A204.1 (cell line): Measurements from ENCODE around the gene TMEM115.
A peak's percentile ranks its signal among the peaks of the same experiment; 100 is the strongest.

Source experiments
- FAIRE-seq: peaks from 2 replicates; lab custom pipeline; 2012; peaks lifted over from hg19 to GRCh38; lab: Jason Lieb, UNC

The TMEM115 gene, protein sequence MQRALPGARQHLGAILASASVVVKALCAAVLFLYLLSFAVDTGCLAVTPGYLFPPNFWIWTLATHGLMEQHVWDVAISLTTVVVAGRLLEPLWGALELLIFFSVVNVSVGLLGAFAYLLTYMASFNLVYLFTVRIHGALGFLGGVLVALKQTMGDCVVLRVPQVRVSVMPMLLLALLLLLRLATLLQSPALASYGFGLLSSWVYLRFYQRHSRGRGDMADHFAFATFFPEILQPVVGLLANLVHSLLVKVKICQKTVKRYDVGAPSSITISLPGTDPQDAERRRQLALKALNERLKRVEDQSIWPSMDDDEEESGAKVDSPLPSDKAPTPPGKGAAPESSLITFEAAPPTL

DNA sequence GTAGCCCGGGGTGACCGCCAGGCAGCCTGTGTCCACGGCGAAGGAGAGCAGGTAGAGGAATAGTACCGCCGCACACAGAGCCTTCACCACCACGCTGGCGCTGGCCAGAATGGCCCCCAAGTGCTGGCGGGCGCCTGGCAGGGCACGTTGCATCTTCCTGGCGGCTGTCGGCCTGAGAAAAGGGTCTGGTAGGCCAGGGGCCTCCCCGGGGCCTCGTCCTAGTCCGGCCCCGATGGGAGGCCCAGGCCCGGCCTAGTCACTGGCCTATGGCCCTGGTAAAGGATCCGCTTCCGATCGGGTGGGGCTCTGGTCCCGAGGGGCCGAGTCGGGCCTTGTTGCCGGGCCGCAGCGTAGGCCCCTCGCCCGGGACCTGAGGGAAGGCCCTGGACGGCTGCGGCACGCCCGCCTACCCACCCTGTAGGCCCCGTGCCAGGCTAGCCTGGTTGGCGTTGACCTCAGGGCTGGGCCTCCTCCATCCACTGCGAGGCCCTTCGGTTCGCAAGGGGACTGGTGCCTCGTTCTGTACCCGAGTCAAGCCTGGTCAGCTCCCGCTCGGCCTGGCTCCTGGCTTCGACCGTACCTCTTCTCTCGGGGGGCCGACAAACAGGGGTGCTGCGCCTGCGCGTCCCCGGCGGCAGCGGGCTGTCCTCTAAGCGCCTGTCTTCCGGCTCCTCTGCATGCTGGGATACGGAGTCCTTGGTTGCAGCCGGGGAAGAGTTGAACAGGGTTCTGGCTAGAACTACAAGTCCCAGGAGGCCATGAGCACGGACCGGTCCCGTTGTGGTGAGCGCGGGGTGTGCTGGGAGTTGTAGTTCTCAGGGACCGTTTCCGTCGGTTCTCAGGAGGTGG, at the start of gene TMEM115:
Gene TMEM115, minus strand, starts transcription at position 611 of the 849 bp plus-strand sequence. Its CDS starts 458 bp downstream, at position 153.
- FAIRE-seq, result peak; percentile 97

DNA sequence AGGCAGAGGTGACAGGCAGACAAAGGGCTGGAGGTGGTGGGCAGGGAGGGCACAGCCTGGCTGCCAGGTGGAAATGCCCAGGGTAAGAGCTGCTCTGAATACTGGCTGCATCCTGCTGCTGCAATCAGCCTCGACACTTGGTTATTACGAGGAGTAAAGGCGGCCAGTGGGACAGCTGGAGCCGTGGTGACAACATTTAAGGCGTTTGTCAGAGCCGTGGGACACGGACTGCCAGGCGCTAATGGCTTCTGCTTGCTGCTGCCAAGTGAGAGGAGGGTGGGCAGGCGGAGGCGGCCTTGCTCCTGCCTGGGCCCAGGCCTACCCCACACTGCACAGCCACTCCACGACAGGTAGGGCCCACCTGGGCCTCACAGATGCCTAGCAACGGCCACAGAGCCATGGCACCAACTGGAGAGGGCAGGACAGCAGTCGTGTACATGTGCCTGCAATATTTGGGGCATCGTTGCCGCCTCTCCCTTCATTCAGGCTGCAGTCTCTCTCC, 49.2 kb upstream of the TMEM115 start:
- FAIRE-seq, result no peak

DNA sequence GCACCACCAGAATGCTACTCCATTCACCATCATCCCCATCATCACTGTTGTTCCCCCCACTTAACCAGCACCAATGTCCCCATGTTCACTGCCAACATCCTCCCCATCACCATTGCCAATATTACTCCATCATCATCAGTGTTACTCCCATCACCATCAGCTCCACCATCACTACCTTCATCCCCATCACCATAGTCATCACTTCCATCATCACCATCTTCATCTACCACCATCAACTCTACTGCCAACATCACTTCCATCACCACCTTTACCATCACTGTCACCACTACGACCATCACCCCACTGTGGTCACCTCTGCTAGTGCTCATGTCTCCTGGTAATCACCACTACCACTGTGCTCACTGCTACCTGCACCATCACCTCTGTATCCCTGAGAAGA, 47.2 kb upstream of the TMEM115 start:
- FAIRE-seq, result no peak

DNA sequence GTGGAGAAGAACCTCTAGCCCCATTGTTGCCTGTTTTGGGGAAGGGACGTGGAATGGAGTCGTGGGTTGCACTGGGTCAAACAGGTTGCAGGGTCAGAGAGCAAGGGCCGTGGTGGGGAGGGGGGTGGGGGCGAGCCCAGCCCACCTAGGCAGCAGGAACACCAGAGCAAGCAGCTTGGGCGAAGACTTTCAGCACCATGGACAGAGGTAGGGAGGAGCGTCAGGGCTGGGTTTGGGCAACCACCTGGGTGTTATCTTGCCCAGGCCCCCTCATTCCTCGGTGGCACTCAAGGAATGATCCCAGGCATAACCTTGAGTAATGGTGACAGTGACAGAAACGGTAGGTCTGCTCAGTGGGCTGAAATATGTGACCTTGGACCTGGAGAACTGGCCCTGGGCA, 45.9 kb upstream of the TMEM115 start:
- FAIRE-seq, result no peak

DNA sequence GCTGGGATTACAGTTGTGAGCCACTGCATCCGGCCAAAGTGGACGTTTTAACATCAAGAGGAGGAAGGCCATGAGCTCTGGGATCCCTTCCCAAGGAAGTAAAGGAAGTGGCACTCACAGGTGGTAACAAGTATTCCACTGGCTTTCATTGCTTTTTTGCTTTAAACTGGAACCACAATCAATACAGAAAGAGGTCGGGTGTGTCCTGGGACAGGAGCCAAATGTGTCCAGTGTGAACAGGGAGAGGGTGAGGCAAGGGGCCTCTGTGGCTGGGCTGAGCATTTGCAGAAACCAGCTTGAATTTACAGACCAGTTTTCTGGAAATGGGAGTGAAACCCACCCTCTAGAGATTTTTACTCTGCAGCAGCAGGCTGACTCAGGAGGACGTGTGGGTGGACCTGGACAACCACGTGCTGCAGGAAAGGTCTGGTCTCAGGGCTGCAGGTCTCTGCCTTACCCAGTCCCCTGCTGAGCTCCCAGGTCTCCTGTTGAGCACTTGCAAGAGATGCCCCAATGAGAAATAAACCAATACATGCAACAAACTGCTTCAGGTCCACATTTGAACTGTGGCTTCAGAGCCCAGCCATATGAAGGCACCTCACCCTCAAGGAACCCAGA, 42.8 kb upstream of the TMEM115 start:
- FAIRE-seq, result no peak

DNA sequence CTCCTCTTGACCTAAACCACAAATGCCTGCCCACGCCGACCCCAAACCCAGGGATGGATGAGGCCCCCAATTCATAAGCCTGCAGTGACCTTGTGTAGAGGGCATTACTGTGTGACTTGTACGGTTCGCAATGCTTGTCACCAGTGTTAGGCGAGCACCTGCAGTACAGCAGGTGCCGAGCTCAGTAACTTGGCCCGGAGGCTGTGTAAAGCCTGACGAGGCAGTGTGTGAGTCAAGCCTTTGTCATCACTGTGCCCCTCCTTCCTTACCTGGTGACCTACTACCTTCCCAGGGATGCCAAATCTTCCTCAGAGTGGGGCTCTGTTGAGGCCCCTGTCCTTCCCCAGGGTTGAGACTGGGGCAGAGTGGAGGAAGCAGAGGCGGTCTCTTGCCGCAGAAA, 37.2 kb upstream of the TMEM115 start:
- no peak for FAIRE-seq

DNA sequence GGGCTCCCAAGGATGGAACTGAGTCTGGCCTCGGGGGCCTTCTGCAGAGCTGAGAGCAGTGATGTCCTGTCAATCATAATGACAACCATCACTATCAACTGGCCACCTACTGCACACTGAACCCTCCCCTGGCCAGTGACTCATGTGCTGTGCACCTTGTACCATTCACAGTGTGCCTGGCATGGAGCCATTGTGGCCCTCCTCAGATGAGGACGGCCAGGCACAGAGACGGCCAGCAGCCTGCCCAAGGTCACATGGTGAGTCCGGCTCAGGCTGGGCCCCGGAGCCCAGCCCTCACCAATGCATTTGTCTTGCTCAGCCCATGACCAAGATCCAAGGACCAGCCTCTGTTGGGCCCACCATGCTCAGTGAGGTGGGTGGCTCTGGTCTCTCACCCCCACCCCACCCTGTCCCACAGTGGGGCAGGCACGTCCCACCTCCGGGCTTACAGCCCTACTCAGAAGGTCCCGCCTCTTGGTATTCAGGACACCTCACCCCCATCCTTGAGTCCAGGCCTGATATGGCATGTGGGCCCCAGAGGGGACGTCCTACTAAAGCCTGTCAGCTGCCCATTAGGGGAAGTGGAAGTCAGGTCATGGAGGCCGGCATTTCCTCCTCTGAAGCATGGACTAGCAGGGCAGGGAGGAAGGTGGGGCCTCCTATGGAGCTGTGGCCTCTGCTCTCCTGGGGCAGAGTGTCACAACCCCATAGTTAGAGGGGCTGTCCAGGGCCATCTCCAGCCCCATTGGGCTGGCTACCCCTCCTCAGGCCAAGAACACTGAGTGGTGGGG, 35.9 kb upstream of the TMEM115 start:
- no peak for FAIRE-seq

DNA sequence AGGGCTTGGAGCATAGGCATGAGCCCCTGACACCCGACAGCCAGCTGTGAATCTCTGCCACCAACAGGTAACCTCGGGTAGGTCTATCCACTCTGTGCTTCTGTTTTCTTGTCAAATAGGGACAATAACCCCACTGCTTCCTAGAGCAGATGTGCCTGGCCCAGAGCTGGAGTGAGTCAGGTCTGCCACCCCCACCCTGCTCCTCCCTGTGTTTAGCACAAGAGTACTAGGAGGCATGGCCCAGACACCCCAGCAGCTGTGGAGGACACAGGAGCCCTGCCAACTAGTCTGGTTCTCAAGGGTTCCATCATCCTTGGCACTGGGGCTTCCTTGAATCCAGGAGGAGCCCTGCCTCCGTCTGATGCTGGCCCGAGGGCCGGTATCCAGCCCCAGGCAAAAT, 33.7 kb upstream of the TMEM115 start:
- no peak for FAIRE-seq

DNA sequence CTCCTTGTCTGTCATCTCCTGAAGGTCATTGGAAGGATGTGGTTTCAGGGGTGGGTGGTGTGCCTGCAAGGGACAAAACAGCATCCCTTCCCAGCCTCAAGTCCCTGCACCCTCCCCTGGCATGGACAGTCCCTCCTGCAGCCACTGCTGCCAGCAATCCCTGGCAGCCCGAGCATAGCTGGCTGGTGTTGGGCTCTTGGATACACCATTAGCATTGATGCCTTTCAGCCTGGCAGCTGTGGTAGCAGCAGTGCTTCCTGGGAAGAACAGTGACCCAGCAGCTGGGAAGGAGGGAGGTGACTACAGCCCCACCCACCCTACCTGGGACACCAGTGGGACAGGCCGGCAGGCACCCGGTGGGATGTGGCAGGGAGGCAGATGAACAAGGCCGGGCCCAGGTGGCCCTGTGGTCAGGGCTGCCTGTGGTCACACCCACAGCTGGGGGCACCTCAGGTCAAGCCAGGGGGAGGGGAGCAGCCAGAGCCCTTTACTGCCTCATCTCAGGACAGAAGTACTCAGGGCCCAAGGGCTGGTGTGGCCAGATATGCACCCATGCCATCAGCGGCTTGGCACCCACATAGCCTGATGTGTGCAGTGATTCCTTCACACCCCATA, 32.9 kb upstream of the TMEM115 start:
- FAIRE-seq, result no peak

DNA sequence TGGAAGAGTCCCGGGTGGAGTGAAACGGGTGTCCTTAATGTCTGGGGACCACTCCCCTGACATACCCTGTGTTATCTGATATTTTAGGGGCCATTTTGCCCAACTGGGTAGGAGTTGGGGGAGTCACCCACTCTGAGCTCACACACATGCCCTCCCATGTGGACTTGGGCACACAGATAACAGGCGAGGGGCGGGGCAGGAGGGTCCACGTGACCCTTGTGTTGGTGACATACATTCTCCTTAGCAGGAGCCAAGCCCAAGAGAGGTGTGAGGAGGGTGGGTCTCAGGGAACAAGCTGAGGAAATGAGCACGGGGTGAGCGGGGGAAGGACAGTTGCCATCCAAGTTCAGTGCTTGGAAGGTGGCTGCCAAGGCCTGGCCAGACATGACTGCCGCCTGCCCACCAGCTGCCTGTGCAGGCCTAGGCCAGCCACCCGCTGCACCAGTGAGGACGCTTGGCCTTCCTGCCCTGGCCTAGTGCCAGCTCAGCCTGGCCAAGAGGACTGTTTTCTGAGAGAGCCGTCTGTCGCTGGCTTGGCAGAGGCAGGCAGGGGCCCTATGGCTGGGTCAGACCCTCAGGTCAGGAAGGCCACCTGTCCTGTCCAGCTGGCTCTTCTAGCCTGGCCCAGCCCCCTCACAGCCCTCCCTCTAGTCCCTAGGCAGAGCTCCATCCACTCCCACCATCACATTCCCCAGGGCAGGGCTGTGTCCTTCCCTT, 31.3 kb upstream of the TMEM115 start:
- no peak for FAIRE-seq

DNA sequence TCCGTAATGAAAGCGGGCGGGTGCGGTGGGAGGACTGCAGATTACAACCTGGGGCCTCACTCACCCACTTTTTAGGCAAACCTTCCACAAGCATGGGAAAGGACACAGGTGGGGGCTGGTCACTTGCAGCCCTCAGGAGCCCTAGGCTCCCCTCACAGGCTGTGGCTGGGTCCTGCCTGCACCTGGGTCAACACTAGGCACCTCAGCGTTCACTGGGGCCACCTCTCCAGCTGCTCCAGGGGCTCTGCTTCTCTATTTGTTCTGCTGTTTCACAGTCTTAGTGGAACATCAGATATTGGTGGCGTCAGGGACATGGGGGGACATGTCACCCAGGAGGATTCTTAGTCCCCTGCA, 30.1 kb upstream of the TMEM115 start:
- no peak for FAIRE-seq

DNA sequence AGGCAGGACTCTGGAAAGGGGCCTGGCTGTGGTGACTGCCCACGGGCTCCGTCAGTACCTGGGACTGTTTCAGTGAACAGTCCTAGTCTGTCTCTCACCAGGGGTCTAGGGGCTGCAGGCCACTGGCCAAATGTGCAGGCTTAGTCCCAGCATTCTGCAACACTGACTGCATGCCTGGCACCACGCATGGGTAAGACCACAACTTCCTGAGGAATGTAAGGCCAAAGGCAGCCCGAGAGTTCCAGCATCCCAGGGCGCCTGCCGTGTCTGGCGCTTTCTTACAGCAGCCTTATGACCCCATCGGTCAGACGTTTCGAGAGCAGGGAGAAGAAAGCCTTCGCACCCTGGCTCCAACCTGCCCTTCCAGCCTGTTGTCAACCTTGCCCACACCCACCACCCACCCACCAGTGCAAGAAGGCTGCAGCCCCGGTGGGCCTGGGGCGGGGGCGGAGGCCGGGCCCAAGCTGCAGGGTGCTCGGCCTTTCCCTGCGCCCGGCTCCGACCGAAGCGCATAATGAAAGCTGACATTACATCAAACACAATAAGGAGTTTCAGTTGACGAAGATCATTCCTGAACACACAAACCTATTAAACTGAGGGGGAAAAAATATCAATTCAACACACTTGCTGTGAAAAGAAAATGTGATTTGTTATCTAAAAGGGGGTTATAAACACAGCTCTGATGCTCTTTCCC, 29.5 kb upstream of the TMEM115 start:
- no peak for FAIRE-seq

DNA sequence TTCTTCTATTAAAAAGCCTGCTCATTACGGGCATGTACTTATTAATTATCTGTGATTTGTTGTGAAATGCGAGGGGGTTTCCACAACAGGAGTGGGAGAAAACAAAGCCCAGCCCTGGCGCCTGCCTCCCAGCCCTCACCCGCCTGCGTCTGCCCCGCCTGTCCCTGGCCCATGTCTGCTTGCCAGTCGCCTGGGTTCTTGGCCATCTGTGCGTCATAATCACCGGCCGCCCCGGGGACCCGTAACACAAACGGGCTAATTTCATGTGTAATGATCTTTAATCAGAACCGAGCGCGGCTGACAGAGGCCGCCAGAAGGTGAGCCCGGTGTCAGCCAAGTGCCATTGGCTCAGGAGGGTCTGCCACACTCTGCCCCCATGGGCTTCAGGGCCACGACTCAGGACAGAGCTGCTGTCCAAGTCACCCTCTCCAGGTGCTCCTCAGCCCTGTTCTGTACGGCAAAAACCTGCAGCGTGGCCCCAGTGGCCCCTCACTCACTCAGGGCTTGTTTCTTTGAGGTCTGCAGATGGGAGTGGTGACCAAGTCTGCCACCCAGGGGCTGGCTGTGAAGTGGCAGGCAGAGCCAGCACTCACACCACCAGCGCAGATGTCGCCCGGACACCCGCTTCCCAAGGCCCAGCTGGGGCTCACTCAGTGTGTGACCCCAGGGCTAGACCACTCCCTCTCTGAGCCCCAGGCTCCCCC, 28.8 kb upstream of the TMEM115 start:
- FAIRE-seq, result no peak

DNA sequence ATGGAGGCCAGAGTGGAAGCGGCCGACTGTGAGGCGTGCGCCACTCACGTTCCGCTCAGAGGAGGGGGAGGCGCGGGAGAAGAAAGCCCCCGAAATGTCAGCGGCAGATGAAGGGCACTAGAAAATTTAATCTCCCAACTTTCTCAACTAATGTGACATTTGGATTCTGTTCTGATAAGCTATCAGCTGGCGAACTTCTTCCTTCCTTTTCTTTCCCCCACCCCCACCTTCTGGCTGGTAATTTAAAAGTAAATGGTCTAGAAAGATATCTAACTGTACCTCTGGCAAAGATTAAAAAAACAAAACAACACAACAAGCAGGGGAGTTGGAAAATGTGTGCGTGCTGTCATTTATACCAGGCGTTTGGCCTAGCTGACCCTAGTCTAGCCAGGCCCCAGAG, 26.4 kb upstream of the TMEM115 start:
- FAIRE-seq, result no peak

DNA sequence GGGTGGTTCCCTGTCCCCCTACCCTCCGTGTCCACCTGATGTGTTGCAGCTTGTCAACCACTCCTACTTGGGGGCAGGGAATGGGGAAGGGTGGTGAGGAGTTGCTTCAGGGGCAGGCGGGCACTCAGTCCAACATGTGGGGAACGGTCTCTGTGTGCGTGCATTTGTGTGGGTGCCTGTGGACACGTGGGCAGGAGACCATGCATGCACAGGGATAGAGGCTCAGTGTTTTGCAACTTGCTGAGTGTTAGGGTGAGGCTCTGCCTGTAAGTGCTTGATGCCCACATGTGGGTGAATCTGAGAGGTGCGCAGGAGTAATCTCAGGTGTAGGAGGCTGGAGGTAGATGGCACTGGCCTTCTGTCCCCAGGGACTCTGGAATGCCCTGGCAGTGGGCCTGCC, 24.4 kb upstream of the TMEM115 start:
- no peak for FAIRE-seq

DNA sequence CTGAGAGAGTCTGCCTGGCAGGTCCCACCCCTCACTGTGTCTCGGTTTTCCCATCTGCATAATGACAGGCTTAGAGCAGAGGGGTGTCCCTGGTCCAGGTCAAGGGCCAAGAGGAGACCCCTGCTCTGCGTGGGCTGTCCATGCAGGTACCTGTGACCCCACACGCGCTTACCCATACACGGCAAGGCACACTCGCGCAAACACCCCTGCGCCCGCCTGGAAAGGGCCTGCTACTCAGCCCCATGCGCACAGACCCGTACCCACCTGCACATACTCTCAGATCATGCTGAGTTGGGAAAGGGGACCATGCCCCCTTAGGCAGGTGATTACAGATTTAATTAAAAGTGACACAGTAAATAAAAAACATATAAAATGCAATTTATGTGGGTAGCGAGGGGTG, 23.4 kb upstream of the TMEM115 start:
- no peak for FAIRE-seq

DNA sequence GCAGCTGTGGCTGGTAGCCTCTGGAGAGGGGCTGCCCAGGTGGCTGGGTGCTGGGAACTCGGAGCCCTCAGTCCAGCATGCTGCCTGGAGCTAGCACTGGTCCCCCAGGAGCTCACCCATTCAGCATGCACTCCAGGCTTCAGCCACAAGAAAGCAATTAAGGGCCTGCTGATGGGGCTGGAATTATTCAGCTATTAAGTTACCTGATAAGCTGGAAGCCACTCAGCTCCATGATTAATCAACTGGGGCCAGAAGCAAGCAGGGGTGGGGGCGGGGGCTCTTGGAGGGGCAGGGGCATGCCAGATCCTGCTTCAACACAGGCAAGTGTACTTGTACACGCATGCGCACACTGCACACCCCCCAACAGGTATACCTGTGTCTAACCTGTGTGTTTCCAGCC, 22.1 kb upstream of the TMEM115 start:
- no peak for FAIRE-seq

DNA sequence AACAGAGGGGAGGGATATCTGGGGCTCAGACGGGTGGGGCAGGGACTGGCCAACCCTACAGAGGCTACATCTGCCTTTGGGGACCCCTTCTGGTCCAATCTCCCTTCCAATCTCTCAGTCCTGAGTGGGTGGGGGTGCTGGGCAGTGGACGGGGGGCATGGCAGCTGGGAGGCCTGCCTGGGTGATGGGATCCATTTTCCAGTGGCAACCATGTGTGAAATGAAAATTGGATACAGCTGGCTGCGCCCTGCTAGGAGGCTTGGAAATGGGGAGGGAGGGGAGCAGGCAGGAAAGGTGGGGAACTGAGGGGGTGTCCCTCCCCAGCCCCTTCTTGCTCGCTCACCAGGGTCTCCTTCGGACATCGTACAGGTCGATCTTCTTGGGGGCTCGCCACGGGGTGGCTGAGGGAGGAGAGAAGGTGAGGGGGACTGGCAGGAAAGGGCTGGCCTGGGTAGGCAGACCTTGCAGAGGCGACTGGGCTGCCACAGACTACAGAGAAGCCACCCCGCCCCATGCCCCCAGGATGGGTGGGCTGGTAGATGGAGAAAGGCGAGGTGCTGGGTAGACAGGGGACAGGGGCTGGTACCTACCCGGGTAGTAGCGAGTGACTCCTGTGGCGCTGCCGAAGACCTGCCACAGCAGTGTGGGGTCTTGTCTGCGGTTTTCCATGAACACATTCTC, 21.2 kb upstream of the TMEM115 start:
- no peak for FAIRE-seq

DNA sequence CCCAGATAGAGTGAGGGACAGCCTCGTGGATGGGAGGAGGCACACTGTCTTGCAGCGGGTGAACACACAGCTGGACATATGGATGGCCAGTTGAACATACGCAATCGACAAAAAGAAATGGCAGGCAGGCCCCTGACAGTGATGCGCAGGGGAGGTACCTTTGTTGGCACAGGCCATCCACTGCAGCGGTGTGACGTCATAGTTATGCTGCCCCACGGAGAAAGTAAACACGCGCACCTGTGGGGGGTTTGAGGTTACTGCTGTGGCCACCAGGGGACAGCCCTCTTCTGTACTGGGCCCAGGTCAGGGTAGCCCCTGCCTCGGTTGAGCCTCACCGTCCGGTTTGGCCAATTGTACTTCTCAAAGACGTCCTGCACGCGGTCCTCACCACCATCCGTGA, 19.4 kb upstream of the TMEM115 start:
- FAIRE-seq, result no peak
